GM12891 (cell line): ENCODE results near the gene PANX2.

Experiments used
- DNase-seq: peaks from one replicate; pipeline ENCODE4 v3.0.0; 2011; ENCODE audit warnings: low spot score; ENCODE audit not compliant: insufficient read length
- FAIRE-seq: peaks from 2 replicates; lab custom pipeline; 2011; peaks lifted over from hg19 to GRCh38; lab: Jason Lieb, UNC
- PAX5 ChIP-seq: IDR thresholded peaks from 2 replicates; pipeline ENCODE4 v1.6.1; 2011; ENCODE audit warnings: low read length, moderate library complexity, mild to moderate bottlenecking; ENCODE audit not compliant: insufficient read depth, severe bottlenecking
- POLR2A ChIP-seq: IDR thresholded peaks from 2 replicates; pipeline ENCODE4 v1.6.1; 2011; ENCODE audit warnings: low read depth, low read length, control low read depth
- POLR2AphosphoS5 ChIP-seq: IDR thresholded peaks from 2 replicates; pipeline ENCODE4 v1.6.1; 2011; ENCODE audit warnings: low read depth, low read length, control low read depth
- POU2F2 ChIP-seq: IDR thresholded peaks from 2 replicates; pipeline ENCODE4 v1.6.1; 2011; ENCODE audit warnings: low read depth, mild to moderate bottlenecking, control low read depth, low read length, moderate library complexity
- SPI1 ChIP-seq: IDR thresholded peaks from 2 replicates; pipeline ENCODE4 v1.6.1; 2011; ENCODE audit warnings: low read depth, low read length, control low read depth
- TAF1 ChIP-seq: IDR thresholded peaks from 2 replicates; pipeline ENCODE4 v1.6.1; 2011; ENCODE audit warnings: low read depth, low read length, control low read depth

Gene PANX2

DNA sequence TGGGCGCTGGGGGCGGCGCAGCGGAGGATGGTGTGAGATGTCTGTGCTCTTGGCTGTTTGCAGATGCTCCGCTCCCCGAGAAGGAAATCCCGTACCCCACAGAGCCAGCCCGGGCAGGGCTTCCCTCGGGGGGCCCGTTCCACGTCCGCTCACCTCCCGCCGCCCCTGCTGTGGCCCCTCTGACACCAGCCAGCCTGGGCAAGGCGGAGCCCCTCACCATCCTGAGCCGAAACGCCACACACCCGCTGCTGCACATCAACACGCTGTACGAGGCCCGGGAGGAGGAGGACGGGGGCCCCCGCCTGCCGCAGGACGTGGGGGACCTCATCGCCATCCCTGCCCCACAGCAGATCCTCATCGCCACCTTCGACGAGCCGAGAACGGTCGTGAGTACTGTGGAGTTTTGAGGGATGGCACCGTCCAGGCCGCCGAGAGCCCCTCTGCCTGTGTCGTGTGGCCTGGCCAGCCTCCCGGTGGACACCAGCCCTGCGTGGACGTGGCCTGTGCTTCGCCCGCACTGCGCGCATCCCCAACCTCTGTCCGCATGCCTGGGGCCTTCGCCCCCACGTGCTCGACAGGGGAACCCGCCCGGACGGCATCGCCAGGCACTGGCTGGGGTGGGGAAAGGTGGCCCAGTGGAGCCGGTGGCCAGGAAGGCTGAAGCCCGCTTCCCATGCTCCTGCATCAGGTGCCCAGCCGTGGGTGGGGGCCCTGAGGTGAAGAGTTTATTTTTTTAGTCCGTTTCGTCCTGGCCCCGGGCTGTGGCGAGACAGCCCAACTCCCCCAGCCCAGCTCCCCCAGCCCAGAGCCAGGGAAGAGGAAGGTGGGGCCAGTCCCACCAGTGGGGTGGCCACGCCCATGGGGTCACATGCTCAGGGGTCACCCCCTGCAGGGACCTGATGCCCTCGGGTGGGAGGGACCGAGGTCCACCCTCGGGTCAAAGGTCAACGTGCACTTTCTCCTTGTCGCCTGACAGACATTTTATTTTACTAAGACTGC is 8.6 kb downstream of the PANX2 start:
- no peak for TF ChIP-seq POLR2AphosphoS5
- no peak for TF ChIP-seq TAF1
- no peak for TF ChIP-seq SPI1
- TF ChIP-seq PAX5 = no peak
- TF ChIP-seq POLR2A = no peak
- no peak for TF ChIP-seq POU2F2
- no peak for FAIRE-seq
- DNase-seq = no peak

DNA sequence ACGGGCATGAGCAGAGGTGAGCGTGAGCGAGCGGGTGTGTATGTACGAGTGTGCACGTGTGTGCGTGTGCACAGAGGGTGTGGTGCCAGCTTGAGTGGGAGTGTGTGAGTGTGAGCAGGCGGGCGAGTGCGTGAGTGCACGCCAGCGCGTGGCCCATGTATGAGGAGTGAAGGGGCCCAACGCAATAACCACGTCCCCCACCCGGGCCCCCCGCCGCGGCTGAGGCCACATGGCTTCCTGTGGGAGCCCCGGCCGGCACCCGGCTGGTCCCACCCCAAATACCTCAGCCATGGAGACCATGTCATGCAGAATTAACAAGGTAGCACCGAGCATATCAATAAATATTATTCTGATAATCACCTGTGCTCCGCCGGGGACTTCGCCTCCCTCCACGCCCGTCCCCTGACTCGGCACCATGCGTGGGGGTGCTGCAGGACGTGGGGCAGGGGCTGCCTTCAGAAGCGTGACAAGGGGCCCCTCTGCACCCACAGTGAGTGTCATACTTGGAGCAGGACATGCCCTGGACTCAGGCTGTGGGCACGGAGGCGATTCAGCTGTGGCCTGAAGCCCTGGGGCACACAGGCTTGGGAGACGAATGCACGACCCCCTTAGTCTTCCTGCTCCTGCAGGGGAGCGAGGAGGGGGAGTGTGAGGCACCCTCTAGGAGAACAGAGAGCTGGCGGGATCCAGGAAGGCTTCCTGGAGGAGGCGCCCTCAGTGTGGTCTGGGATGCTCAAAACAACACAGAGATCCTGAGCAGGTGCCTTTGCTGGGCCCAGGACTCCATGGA is 9.6 kb downstream of the PANX2 start:
- TF ChIP-seq SPI1 = no peak
- TF ChIP-seq TAF1 = no peak
- no peak for TF ChIP-seq POLR2A
- no peak for TF ChIP-seq POLR2AphosphoS5
- TF ChIP-seq PAX5 = no peak
- TF ChIP-seq POU2F2 = no peak
- DNase-seq (no peak), FAIRE-seq (peak; percentile 67)

DNA sequence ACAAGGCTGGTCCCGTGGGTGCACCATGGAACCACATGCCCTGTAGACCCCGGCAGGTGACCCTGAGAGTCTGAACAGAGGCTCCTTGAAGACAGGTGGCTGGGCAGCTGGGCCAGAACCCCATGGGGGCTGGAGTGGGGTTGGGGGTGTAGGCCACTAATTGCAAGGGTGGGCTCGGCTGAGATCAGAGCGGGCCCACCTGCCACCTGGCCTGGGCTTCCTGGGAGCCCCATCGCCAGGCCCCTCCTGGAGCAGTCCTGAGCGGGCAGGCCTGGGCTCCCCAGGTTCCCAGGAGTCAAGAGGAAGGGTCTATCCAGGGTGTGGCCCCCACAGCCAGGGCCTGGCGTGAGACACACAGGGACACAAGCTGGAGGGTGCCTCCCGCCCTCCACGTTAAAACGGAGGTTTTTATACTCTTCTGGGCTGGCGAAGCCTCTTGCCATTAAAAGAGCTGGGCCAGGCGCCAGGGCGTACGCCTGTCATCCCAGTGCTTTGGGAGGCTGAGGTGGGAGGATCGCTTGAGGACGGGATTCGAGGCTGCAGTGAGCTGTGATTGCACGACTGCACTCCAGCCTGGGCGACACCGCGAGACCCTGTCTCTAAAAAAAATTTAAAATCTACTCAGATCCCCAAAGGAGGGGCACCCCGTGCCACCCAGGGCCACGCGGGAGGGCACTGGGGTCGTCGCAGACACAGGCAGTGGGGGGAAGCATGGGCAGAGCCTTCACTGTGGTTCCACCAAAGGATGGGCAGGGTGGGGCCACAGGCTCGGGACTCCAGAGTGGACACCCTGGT is 10.4 kb downstream of the PANX2 start:
- DNase-seq (no peak), FAIRE-seq (no peak)
- TF ChIP-seq POLR2A (no peak), PAX5 (no peak), POU2F2 (no peak), POLR2AphosphoS5 (no peak), TAF1 (no peak), SPI1 (no peak)

DNA sequence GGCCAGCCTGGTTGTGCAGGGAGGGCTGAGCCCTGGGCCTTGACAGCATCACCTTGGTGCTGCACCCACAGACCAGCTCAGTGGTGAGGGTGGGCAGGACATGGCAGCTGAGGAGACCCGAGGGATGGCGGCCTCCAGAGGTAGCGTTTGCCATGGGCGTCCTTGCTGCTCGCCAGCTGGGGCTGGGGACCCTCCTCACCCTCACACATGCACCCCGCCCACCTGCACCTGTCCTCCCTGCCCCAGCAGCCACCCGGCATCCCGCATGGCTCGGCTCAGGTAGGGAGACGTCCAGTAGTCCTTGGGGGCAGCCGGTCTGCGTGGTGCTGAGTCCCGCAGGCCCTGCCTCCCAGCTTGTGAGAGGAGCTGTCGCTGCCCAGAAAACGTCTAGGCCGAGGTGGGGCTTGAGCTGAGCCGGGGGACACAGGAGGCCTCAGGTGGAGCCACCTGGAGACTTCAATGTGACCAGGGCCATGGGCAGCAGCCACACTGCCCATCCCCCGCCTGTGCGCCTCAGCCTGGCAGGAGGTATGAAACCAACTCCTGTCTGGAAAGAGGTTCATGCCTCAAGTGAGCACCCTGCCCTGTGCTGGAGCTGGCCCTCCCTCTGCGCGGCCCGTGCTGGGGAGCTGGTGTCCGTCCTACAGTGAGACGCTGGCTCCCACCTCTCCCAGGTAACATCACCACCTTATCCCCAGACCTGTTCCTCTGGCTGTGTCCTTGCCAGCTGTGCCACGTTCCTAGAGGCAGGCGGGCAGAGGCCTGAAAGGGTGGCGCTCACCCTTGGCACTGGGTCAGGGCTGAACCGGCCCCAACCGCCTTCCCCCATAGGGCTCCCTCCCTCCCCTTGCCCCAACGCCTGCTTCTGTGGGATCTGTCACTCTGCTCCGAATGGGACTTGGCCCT is 11.9 kb downstream of the PANX2 start:
- DNase-seq (no peak), FAIRE-seq (no peak)
- TF ChIP-seq POLR2AphosphoS5 (no peak), SPI1 (no peak), POU2F2 (no peak), PAX5 (no peak), TAF1 (no peak), POLR2A (no peak)

DNA sequence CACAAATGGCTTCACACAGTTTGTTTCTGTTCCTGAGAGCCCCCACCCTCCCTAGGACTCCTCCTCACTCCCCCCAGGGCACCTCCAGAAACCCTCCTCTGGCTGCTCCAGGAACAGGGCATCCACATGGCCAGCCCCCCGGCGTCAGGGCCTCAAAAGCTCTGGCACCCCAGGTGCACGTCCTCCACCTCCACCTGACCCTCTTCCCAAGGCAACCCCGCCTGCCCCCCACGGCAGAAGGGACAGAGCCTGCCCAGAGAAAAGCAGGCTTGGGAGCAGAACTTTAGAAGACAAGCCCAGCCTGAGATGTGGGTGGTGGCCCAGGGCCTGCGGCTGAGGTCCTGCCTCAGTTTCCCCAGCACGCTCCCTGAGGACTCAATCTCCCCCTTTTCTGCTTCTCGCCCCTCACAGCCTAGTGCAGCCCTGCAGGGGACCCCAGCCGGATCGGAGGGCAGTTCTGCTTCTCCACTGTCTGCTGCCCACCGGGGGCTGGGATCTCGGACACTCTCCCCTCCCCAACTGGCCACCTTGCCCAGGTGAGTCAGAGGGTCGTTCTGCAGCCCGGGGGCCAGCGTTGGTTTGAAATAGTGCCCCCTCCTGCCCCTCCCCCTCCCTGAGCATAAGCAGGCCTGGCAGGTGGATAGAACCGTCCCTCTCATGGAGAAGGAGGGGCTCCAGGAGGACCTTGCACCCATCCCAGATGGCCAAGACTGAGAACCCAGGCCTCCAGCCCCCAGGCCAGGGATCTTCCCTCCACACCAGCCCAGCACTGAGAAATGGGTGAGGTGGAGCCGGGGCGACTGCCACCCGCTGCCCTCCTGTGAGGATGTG is 12.8 kb downstream of the PANX2 start:
- TF ChIP-seq TAF1 (no peak), POU2F2 (no peak), POLR2A (no peak), PAX5 (no peak), POLR2AphosphoS5 (no peak), SPI1 (no peak)
- FAIRE-seq (no peak), DNase-seq (no peak)

DNA sequence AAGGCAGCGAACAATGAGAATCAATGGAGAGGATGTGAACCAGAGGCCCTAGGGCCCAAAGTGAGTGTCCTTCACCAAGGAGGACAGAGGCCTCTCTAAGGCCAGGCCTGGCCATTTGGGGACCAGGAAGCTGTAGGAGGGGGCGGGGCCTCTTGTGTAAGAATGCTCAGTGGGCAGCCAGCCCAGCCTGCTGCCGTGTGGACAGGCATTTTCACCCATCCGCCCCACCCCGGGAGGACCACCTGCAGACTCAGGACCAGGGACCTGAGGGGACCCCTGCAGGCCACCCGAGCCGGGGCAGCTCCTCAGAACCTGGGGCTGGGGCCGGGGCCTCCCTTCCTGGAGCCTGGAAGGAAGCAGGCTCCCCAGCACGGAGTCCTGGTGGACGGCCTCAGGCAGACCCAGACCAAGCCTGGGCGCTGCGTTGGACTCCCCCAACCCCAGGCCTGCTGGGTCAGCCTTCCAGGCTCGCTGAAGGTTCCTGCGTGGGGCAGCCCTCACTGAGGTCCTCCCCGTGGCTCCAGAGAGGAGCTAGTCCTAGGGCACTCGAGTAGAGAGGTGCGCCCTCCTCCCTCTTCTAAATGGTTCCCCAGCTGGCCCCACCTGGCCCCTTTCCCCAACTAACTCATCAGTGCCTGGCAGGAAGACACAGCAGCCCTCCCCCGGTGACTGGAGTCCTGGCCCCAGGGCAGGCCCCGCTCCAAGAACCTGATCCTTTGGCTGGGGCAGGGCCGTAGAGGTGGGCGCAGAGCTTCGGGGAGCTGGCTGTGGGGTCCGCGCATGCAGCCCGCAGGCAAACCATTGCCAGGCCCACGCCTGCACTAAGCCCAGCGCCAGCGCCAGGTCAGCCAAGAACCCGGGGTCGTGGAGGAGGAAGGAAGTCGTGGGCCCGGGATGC is 13.7 kb downstream of the PANX2 start:
- FAIRE-seq = peak; percentile 5
- TF ChIP-seq POLR2A (no peak), PAX5 (no peak), POU2F2 (no peak)
- no peak for DNase-seq

DNA sequence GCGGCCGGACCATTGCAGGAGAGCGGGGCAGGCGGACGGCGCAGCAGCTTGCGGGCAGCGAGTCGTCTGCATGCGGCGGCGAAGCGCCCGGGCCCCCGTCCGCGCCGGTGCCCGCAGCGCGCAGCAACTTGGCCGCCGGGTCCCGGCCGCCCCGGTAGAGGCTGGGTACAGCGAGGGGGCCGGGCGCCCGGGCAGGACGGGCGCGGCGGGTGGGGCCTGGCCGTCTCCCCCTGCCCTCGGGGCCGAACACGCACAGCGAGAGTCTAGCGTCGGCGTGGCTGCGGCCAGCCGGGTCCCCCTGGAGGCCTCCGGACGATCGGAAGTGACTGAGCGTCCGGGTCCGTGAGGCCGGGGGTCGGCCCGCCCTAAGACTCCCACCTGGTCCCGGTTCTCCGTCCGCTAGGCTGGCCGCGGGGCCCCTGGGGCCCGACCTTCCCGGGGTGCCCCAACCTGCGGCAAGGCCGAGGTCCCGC is 14.4 kb downstream of the PANX2 start:
- DNase-seq (no peak), FAIRE-seq (no peak)
- TF ChIP-seq TAF1 = no peak
- no peak for TF ChIP-seq POLR2AphosphoS5
- no peak for TF ChIP-seq SPI1
- no peak for TF ChIP-seq POU2F2
